ENCODE data around the gene YIPF3. TPM values are rescaled to one million over a fixed set of nuclear protein-coding genes. Genes with fewer than 3 reads are reported as not detected.

Gene YIPF3
- total RNA-seq, 4 donors from 2014 or later: 61.7 to 105 (median 77.9) TPM

- H3K9me3 ChIP-seq: no peaks in the 10 kb centered on the region
- no peak for DNase-seq (ENCODE audit: low spot score in 2 of 2)
- no peaks in the 10 kb centered on the region for H3K36me3 ChIP-seq
- peaks cover 0 to 44% (median 21%) of the 10 kb centered on the region in 4 donors for H3K4me1 ChIP-seq
- peak overlapping the region in 3 of 4 donors; percentile 13 to 84 (median 63) for H3K27ac ChIP-seq
- 40 to 51% methylated on average over 3 of the region's 3 CpGs for WGBS, 2 donors
- no peak overlapping the region for H3K4me3 ChIP-seq
- TF ChIP-seq POLR2A (IDR thresholded peaks at IDR 0.05): no peak
- TF ChIP-seq EP300 (IDR thresholded peaks at IDR 0.05): no peak
- no peak for TF ChIP-seq CTCF (IDR thresholded peaks at IDR 0.05)
- H3K27me3 ChIP-seq: no peaks in the 10 kb centered on the region
These were observed 24.1 kb downstream of the YIPF3 start for GRCh38 chr6:43492673-43493072.

GRCh38 chr6:43491750-43492661 is 24.7 kb downstream of the YIPF3 start:
- peak; percentile 80 to 82 for DNase-seq (ENCODE audit: low spot score in 2 of 2)

GRCh38 chr6:43490523-43490939 is 26.2 kb downstream of the YIPF3 start:
- 40 to 50% methylated on average over 5 to 6 of the region's 6 CpGs for WGBS, 2 donors

More at GRCh38 chr6:43491750-43492661, 24.7 kb downstream of the YIPF3 start:
- H3K4me3 ChIP-seq: no peak overlapping the region
- peaks cover 0 to 44% (median 21%) of the 10 kb centered on the region in 4 donors for H3K4me1 ChIP-seq
- WGBS, 2 donors: 11 to 22% methylated on average over 3 to 10 of the region's 10 CpGs
- TF ChIP-seq EP300 (IDR thresholded peaks at IDR 0.05) (peak in 1 of 2 donors; percentile 53), POLR2A (IDR thresholded peaks at IDR 0.05) (no peak)
- no peaks in the 10 kb centered on the region for H3K36me3 ChIP-seq
- H3K9me3 ChIP-seq: no peaks in the 10 kb centered on the region
- H3K27me3 ChIP-seq: no peaks in the 10 kb centered on the region
- peak overlapping the region in 3 of 4 donors; percentile 13 to 84 (median 63) for H3K27ac ChIP-seq

GRCh38 chr6:43489277-43490072 is 27.3 kb downstream of the YIPF3 start:
- peaks cover 0 to 6% (median 0%) of the 10 kb centered on the region in 3 donors for H3K36me3 ChIP-seq
- WGBS, 2 donors: 46 to 47% methylated on average over 8 to 10 of the region's 12 CpGs
- peak overlapping the region in 3 of 4 donors; percentile 53 to 86 (median 61) for H3K27ac ChIP-seq
- no peaks in the 10 kb centered on the region for H3K27me3 ChIP-seq
- no peak for DNase-seq (ENCODE audit: low spot score in 2 of 2)
- no peak overlapping the region for H3K4me3 ChIP-seq
- peaks cover 0 to 23% (median 14%) of the 10 kb centered on the region in 4 donors for H3K4me1 ChIP-seq
- TF ChIP-seq POLR2A (IDR thresholded peaks at IDR 0.05) (peak in 1 of 2 donors; percentile 43), EP300 (IDR thresholded peaks at IDR 0.05) (peak in 1 of 2 donors; percentile 76), CTCF (IDR thresholded peaks at IDR 0.05) (no peak)
- H3K9me3 ChIP-seq: no peaks in the 10 kb centered on the region

More at GRCh38 chr6:43490523-43490939, 26.2 kb downstream of the YIPF3 start:
- H3K27me3 ChIP-seq: no peaks in the 10 kb centered on the region
- no peak for DNase-seq (ENCODE audit: low spot score in 2 of 2)
- H3K4me1 ChIP-seq: peaks cover 0 to 32% (median 13%) of the 10 kb centered on the region in 4 donors
- no peak overlapping the region for H3K4me3 ChIP-seq
- H3K9me3 ChIP-seq: no peaks in the 10 kb centered on the region
- H3K27ac ChIP-seq: peak overlapping the region in 1 of 4 donors; percentile 61
- TF ChIP-seq CTCF (IDR thresholded peaks at IDR 0.05): no peak
- TF ChIP-seq EP300 (IDR thresholded peaks at IDR 0.05): no peak
- TF ChIP-seq POLR2A (IDR thresholded peaks at IDR 0.05): no peak
- no peaks in the 10 kb centered on the region for H3K36me3 ChIP-seq

- peak overlapping the region in 3 of 4 donors; percentile 53 to 86 (median 61) for H3K27ac ChIP-seq
- no peaks in the 10 kb centered on the region for H3K9me3 ChIP-seq
- no peak for DNase-seq (ENCODE audit: low spot score in 2 of 2)
- 41 to 45% methylated on average over 4 of the region's 4 CpGs for WGBS, 2 donors
- peaks cover 0 to 23% (median 14%) of the 10 kb centered on the region in 4 donors for H3K4me1 ChIP-seq
- H3K36me3 ChIP-seq: peaks cover 0 to 6% (median 0%) of the 10 kb centered on the region in 3 donors
- H3K4me3 ChIP-seq: no peak overlapping the region
- H3K27me3 ChIP-seq: no peaks in the 10 kb centered on the region
- TF ChIP-seq EP300 (IDR thresholded peaks at IDR 0.05) (no peak), POLR2A (IDR thresholded peaks at IDR 0.05) (no peak), CTCF (IDR thresholded peaks at IDR 0.05) (no peak)
These were observed 28.0 kb downstream of the YIPF3 start for GRCh38 chr6:43488667-43489276.
